ENCODE data around the gene RNF130. TPM values are rescaled to one million over a fixed set of nuclear protein-coding genes. Genes with fewer than 3 reads are reported as not detected.

Gene RNF130
- total RNA-seq, 1 donor from 2014 or later: 73.8 TPM

GRCh38 chr5:180107005-180107404 is 35.4 kb upstream of the RNF130 start:
- TF ChIP-seq CTCF (IDR thresholded peaks at IDR 0.05; ENCODE audit: unreplicated experiment): no peak
- no peak for DNase-seq (ENCODE audit: low spot score, unreplicated experiment)
- Mint-ChIP-seq H3K4me3 (ENCODE audit: low read depth) (no peak overlapping the region), H3K4me1 (ENCODE audit: low read depth) (no peaks in the 10 kb centered on the region), H3K9me3 (ENCODE audit: low read depth) (peaks cover 16% of the 10 kb centered on the region), H3K27ac (no peak overlapping the region), H3K27me3 (no peaks in the 10 kb centered on the region), H3K36me3 (ENCODE audit: insufficient read depth) (peaks cover 2% of the 10 kb centered on the region)

- Mint-ChIP-seq H3K36me3 (ENCODE audit: insufficient read depth) (peaks cover 2% of the 10 kb centered on the region), H3K27ac (no peak overlapping the region), H3K4me1 (ENCODE audit: low read depth) (no peaks in the 10 kb centered on the region), H3K9me3 (ENCODE audit: low read depth) (peaks cover 16% of the 10 kb centered on the region), H3K4me3 (ENCODE audit: low read depth) (no peak overlapping the region), H3K27me3 (no peaks in the 10 kb centered on the region)
- no peak for DNase-seq (ENCODE audit: low spot score, unreplicated experiment)
- no peak for TF ChIP-seq CTCF (IDR thresholded peaks at IDR 0.05; ENCODE audit: unreplicated experiment)
Measured at GRCh38 chr5:180105827-180106312, 34.3 kb upstream of the RNF130 start.

DNA sequence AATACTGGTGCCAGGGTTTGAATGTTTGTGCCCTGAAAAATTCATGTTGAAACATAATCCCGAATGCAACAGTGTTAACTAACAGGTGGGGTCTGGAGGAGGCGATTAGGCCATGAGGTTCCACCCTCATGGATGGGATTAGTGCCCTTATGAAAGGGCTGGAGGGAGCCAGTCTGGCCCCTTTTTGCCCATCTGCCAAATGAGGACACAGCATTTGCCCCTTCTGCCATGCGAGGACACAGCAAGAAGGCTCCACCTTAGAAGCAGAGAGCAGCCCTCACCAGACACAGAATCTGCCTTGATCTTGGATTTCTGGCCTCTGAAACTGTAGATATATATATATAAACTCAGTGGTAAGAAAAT is 32.6 kb upstream of the RNF130 start:
- TF ChIP-seq CTCF (IDR thresholded peaks at IDR 0.05; ENCODE audit: unreplicated experiment): no peak
- H3K4me1 Mint-ChIP-seq (ENCODE audit: low read depth): no peaks in the 10 kb centered on the region
- no peak overlapping the region for H3K27ac Mint-ChIP-seq
- no peak for DNase-seq (ENCODE audit: low spot score, unreplicated experiment)
- no peaks in the 10 kb centered on the region for H3K27me3 Mint-ChIP-seq
- H3K9me3 Mint-ChIP-seq (ENCODE audit: low read depth): peaks cover 16% of the 10 kb centered on the region
- H3K4me3 Mint-ChIP-seq (ENCODE audit: low read depth): no peak overlapping the region
- peaks cover 2% of the 10 kb centered on the region for H3K36me3 Mint-ChIP-seq (ENCODE audit: insufficient read depth)

DNA sequence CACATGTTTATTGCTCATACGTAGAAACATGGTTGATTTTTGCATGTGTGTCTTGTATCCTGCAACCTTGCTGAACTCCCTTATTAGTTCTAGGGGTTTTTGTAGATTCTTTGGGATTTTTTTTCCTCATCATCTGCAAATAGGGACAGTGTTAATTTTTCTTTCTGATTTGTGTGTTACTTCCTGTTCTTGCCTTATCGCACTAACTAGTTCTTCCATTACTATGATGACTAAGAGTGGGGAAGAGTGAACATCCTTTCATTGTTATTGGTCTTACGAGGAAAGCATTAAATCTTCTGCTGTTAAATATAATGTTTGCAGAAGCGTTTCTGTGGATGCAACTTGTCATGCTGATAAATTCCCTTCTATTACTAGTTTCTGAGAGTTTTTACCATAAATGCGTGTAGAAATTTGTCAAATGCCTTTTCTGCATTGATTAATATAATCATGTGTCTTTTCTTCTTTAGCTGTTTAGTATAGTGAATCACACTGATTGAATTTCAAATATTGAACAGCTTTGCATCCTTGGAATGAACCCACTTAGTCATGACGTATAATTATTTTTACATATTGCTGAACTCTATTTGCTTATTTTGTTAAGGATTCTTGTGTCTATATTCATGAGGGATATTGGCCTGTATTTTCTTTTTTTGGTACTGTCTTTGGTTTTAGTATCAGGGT is 32.1 kb upstream of the RNF130 start:
- no peak for TF ChIP-seq CTCF (IDR thresholded peaks at IDR 0.05; ENCODE audit: unreplicated experiment)
- Mint-ChIP-seq H3K9me3 (ENCODE audit: low read depth) (peaks cover 15% of the 10 kb centered on the region), H3K27me3 (no peaks in the 10 kb centered on the region), H3K4me1 (ENCODE audit: low read depth) (no peaks in the 10 kb centered on the region), H3K4me3 (ENCODE audit: low read depth) (no peak overlapping the region), H3K36me3 (ENCODE audit: insufficient read depth) (peaks cover 2% of the 10 kb centered on the region), H3K27ac (no peak overlapping the region)
- no peak for DNase-seq (ENCODE audit: low spot score, unreplicated experiment)

DNA sequence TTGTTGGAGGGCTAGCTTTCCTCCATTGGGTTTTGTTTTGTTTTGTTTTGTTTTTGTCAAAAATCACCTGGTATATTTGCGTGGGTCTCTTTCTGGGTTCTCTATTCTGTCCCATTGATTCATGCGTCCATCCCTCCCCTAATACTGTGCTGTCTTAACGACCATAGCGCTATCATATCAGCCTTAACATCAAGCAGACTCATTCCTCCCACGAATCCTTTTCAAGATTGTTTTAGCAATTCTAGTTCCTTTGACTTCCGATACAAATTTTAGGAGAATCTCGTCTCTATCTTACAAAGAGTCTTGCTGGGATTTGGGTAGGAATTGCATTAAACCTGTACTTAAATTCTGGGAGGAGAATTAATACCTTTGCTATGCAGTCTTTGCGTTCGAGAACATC is 31.1 kb upstream of the RNF130 start:
- no peak for TF ChIP-seq CTCF (IDR thresholded peaks at IDR 0.05; ENCODE audit: unreplicated experiment)
- H3K4me1 Mint-ChIP-seq (ENCODE audit: low read depth): no peaks in the 10 kb centered on the region
- H3K27me3 Mint-ChIP-seq: no peaks in the 10 kb centered on the region
- no peak for DNase-seq (ENCODE audit: low spot score, unreplicated experiment)
- H3K4me3 Mint-ChIP-seq (ENCODE audit: low read depth): no peak overlapping the region
- peaks cover 12% of the 10 kb centered on the region for H3K9me3 Mint-ChIP-seq (ENCODE audit: low read depth)
- H3K27ac Mint-ChIP-seq: no peak overlapping the region
- no peaks in the 10 kb centered on the region for H3K36me3 Mint-ChIP-seq (ENCODE audit: insufficient read depth)
